Subcutaneous adipose tissue (tissue), 4 donors: Measurements from ENCODE around the gene EGFR. TPM values are rescaled to one million over a fixed set of nuclear protein-coding genes. Genes with fewer than 3 reads are reported as not detected.

Source experiments
- CTCF ChIP-seq: fragments of 450-650 bp; IDR thresholded peaks from one replicate; pipeline ENCODE4 v1.5.1; 2016; ENCODE audit warnings: low read depth, mild to moderate bottlenecking, control low read depth, antibody characterized with exemption, moderate library complexity
- total RNA-seq, 4 donors: library from RNA; depleted of rRNA; stranded (reverse); fragments of >200 nt; gene quantifications; one replicate each; pipeline ENCODE4 v1.1.0, GENCODE V29; 2016

The EGFR gene
- total RNA-seq, 4 donors from 2014 or later = 84.0 to 132 (median 102) TPM

- TF ChIP-seq CTCF = no peak
These were observed 129.8 kb downstream of the EGFR start for GRCh38 chr7:55148571-55148970.

- TF ChIP-seq CTCF = no peak
These were observed 130.2 kb downstream of the EGFR start for GRCh38 chr7:55149001-55149400.

GRCh38 chr7:55150166-55150565 lies 131.3 kb downstream of the EGFR start:
- TF ChIP-seq CTCF = no peak

GRCh38 chr7:55150709-55151451 lies 132.1 kb downstream of the EGFR start:
- TF ChIP-seq CTCF = no peak

- TF ChIP-seq CTCF = no peak
These were observed 133.7 kb downstream of the EGFR start for GRCh38 chr7:55152516-55152915.

- TF ChIP-seq CTCF = no peak
These were observed 135.3 kb downstream of the EGFR start for GRCh38 chr7:55154096-55154495.

- TF ChIP-seq CTCF = no peak
These were observed 136.7 kb downstream of the EGFR start for GRCh38 chr7:55155351-55156117.
